GM19372 (cell line): Measurements from ENCODE around the gene ETS2.
"Not testable (repeated sequence)": the region's sequence is repeated elsewhere in the genome, so short reads cannot be mapped to it uniquely, and the experiment has no call there.

Experiments
- ATAC-seq: cut with Tn5 transposase; IDR thresholded peaks from one replicate; pipeline ENCODE4 v1.9.1; 2021; ENCODE audit warnings: mild to moderate bottlenecking, low read depth, moderate library complexity; ENCODE audit not compliant: unreplicated experiment

Gene ETS2

GRCh38 chr21:38814126-38815059 is 8.7 kb downstream of the ETS2 start:
- ATAC-seq: no peak

- ATAC-seq: no peak
Observed at GRCh38 chr21:38815060-38815405, 9.3 kb downstream of the ETS2 start.

GRCh38 chr21:38816400-38816977 is 10.8 kb downstream of the ETS2 start:
- no peak for ATAC-seq

GRCh38 chr21:38817371-38818324 is 11.9 kb downstream of the ETS2 start:
- ATAC-seq: no peak

- ATAC-seq: no peak
Observed at GRCh38 chr21:38818325-38818723, 12.6 kb downstream of the ETS2 start.

- ATAC-seq: no peak
Observed at GRCh38 chr21:38819051-38819718, 13.5 kb downstream of the ETS2 start.

GRCh38 chr21:38819719-38820159 is 14.0 kb downstream of the ETS2 start:
- ATAC-seq: no peak

GRCh38 chr21:38820471-38821239 is 14.9 kb downstream of the ETS2 start:
- ATAC-seq: no peak

GRCh38 chr21:38821248-38821647 is 15.5 kb downstream of the ETS2 start:
- ATAC-seq: no peak

GRCh38 chr21:38821959-38822682 is 16.4 kb downstream of the ETS2 start:
- ATAC-seq: no peak

GRCh38 chr21:38822778-38823238 is 17.1 kb downstream of the ETS2 start:
- ATAC-seq: no peak

- no peak for ATAC-seq
Observed at GRCh38 chr21:38823737-38824123, 18.0 kb downstream of the ETS2 start.

- no peak for ATAC-seq
Observed at GRCh38 chr21:38824124-38824822, 18.5 kb downstream of the ETS2 start.

- ATAC-seq: no peak
Observed at GRCh38 chr21:38825269-38825668, 19.5 kb downstream of the ETS2 start.

- ATAC-seq: no peak
Observed at GRCh38 chr21:38825921-38826320, 20.2 kb downstream of the ETS2 start.

GRCh38 chr21:38828111-38828510 is 22.4 kb downstream of the ETS2 start:
- not testable (repeated sequence) for ATAC-seq

GRCh38 chr21:38830671-38831525 is 25.2 kb downstream of the ETS2 start:
- peak; percentile 81 for ATAC-seq
